Measurements from ENCODE around the gene ZKSCAN4.

The ZKSCAN4 gene

GRCh38 chr6:28220257-28221133 is 31.6 kb downstream of the ZKSCAN4 start:
- no peaks in the 10 kb centered on the region for H3K36me3 ChIP-seq (ENCODE audit: control insufficient read depth, insufficient read depth, low read length)
- no peak overlapping the region for H3K4me3 ChIP-seq (ENCODE audit: low read depth, low read length)
- H3K9me3 ChIP-seq (ENCODE audit: control insufficient read depth, insufficient read depth, low read depth, low read length) = no peaks in the 10 kb centered on the region
- H3K4me1 ChIP-seq (ENCODE audit: control insufficient read depth, insufficient read depth, low read length) = peaks cover 10% of the 10 kb centered on the region
- H3K27me3 ChIP-seq (ENCODE audit: control insufficient read depth, insufficient read depth, low read length) = peaks cover 57% of the 10 kb centered on the region
- no peak overlapping the region for H3K27ac ChIP-seq (ENCODE audit: low read depth, low read length)
- no peak overlapping the region for H3K9ac ChIP-seq (ENCODE audit: low read length)

- H3K9ac ChIP-seq (ENCODE audit: low read length) = peak overlapping the region; percentile 69
- H3K4me3 ChIP-seq (ENCODE audit: low read depth, low read length) = peak overlapping the region; percentile 57
- H3K36me3 ChIP-seq (ENCODE audit: control insufficient read depth, insufficient read depth, low read length) = no peaks in the 10 kb centered on the region
- H3K27ac ChIP-seq (ENCODE audit: low read depth, low read length) = no peak overlapping the region
- H3K4me1 ChIP-seq (ENCODE audit: control insufficient read depth, insufficient read depth, low read length) = peaks cover 17% of the 10 kb centered on the region
- H3K27me3 ChIP-seq (ENCODE audit: control insufficient read depth, insufficient read depth, low read length) = peaks cover 46% of the 10 kb centered on the region
- H3K9me3 ChIP-seq (ENCODE audit: control insufficient read depth, insufficient read depth, low read depth, low read length) = no peaks in the 10 kb centered on the region
Observed at GRCh38 chr6:28218312-28219248, 33.5 kb downstream of the ZKSCAN4 start.

DNA sequence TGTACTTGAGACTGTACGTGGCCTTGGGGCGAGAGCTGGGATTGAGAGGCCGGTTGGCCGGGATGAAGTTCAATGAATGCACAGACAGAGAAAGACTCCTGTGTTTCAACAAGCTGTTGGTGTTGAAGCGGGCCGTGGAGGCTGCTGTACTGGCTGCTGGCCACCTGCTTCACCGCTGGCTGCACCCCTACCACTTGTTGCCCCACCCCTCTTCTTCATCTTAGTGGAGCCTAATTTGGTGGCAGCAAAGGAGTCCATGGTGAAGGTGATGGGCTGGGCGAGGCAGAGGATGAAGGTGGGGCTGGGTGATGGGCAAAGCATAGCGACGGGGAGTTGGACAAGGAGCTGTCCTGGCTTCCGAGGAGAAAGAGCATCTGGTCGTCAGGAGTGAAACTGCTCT is 34.2 kb downstream of the ZKSCAN4 start:
- no peaks in the 10 kb centered on the region for H3K9me3 ChIP-seq (ENCODE audit: control insufficient read depth, insufficient read depth, low read depth, low read length)
- H3K4me3 ChIP-seq (ENCODE audit: low read depth, low read length) = peak overlapping the region; percentile 57
- peaks cover 17% of the 10 kb centered on the region for H3K4me1 ChIP-seq (ENCODE audit: control insufficient read depth, insufficient read depth, low read length)
- no peak overlapping the region for H3K27ac ChIP-seq (ENCODE audit: low read depth, low read length)
- peaks cover 39% of the 10 kb centered on the region for H3K27me3 ChIP-seq (ENCODE audit: control insufficient read depth, insufficient read depth, low read length)
- H3K36me3 ChIP-seq (ENCODE audit: control insufficient read depth, insufficient read depth, low read length) = no peaks in the 10 kb centered on the region
- no peak overlapping the region for H3K9ac ChIP-seq (ENCODE audit: low read length)

- Histone ChIP-seq H3K27me3 (ENCODE audit: control insufficient read depth, insufficient read depth, low read length) (peaks cover 37% of the 10 kb centered on the region), H3K9ac (ENCODE audit: low read length) (no peak overlapping the region)
Observed at GRCh38 chr6:28215425-28215824, 36.6 kb downstream of the ZKSCAN4 start.

GRCh38 chr6:28213213-28213523 is 38.9 kb downstream of the ZKSCAN4 start:
- Histone ChIP-seq H3K27ac (ENCODE audit: low read depth, low read length) (no peak overlapping the region), H3K4me3 (ENCODE audit: low read depth, low read length) (peak overlapping the region; percentile 72), H3K9ac (ENCODE audit: low read length) (no peak overlapping the region), H3K9me3 (ENCODE audit: control insufficient read depth, insufficient read depth, low read depth, low read length) (no peaks in the 10 kb centered on the region), H3K4me1 (ENCODE audit: control insufficient read depth, insufficient read depth, low read length) (peaks cover 11% of the 10 kb centered on the region), H3K27me3 (ENCODE audit: control insufficient read depth, insufficient read depth, low read length) (peaks cover 46% of the 10 kb centered on the region), H3K36me3 (ENCODE audit: control insufficient read depth, insufficient read depth, low read length) (no peaks in the 10 kb centered on the region)

More at GRCh38 chr6:28215425-28215824, 36.6 kb downstream of the ZKSCAN4 start:
- no peaks in the 10 kb centered on the region for H3K9me3 ChIP-seq (ENCODE audit: control insufficient read depth, insufficient read depth, low read depth, low read length)
- no peak overlapping the region for H3K27ac ChIP-seq (ENCODE audit: low read depth, low read length)
- peaks cover 17% of the 10 kb centered on the region for H3K4me1 ChIP-seq (ENCODE audit: control insufficient read depth, insufficient read depth, low read length)
- peak overlapping the region; percentile 9 for H3K4me3 ChIP-seq (ENCODE audit: low read depth, low read length)
- H3K36me3 ChIP-seq (ENCODE audit: control insufficient read depth, insufficient read depth, low read length) = no peaks in the 10 kb centered on the region

DNA sequence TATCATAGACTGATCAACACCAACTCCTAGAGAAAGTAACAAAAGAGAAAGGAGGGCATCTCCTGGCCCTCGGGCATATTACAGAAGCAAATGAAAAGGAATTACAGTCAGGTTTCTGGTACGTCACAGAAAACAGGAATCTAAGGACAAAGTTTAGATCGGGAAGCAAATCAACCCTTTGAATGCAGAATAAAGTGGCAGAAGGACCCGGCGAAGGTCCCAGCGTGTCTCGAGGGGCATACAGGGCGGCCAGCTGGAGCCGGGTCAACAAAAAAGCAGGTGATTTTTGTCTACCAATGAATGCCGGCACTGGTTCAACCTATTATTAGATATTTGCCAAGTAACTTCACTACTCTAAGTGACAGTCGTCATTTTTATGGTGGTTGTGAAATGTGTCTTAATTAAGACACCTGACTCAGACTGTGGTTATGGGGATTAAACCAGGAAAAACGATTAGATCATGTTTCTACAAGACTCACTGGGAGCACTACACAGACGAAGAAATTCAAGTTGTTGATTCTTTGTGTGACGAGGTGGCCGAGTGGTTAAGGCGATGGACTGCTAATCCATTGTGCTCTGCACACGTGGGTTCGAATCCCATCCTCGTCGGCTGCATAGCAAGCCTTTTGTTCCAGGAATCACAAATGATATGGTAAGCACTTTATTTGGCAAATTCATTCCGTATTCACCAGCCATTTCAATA is 39.4 kb downstream of the ZKSCAN4 start:
- H3K27me3 ChIP-seq (ENCODE audit: control insufficient read depth, insufficient read depth, low read length) = peaks cover 49% of the 10 kb centered on the region
- H3K27ac ChIP-seq (ENCODE audit: low read depth, low read length) = no peak overlapping the region
- H3K4me1 ChIP-seq (ENCODE audit: control insufficient read depth, insufficient read depth, low read length) = peaks cover 8% of the 10 kb centered on the region
- H3K9me3 ChIP-seq (ENCODE audit: control insufficient read depth, insufficient read depth, low read depth, low read length) = no peaks in the 10 kb centered on the region
- H3K4me3 ChIP-seq (ENCODE audit: low read depth, low read length) = peak overlapping the region; percentile 72
- peak overlapping the region; percentile 21 for H3K9ac ChIP-seq (ENCODE audit: low read length)
- H3K36me3 ChIP-seq (ENCODE audit: control insufficient read depth, insufficient read depth, low read length) = no peaks in the 10 kb centered on the region

DNA sequence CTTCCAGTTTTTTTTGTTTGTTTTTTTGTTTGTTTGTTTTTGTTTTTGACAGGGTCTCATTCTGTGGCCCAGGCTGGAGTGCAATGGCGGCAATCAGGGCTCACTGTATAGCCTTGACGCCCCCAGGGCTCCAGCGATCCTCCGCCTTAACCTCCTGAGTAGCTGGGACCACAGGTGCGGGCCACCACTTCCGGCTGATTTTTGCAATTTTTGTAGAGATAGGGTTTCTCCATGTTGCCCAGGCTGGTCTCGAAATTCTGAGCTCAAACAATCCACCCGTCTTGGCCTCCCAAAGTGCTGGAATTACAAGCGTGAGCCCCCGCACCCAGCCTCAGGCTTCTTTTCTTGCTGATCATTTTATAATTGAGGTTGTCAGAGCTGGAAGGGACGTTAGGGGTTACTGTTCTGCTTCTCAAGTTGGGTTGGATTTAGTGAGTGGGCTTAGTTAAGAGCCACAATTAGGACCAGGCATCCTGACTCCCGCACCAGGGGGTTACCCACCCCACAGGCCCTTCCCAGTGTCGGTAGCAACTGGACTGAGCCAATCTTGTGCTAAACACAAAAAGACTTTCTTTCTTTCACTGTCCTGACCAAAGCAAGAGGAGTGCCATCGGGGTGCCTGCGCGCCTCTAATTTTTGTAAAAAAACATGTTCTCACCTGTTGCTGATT is 40.1 kb downstream of the ZKSCAN4 start:
- Histone ChIP-seq H3K4me1 (ENCODE audit: control insufficient read depth, insufficient read depth, low read length) (peaks cover 8% of the 10 kb centered on the region), H3K9ac (ENCODE audit: low read length) (peak overlapping the region; percentile 21), H3K9me3 (ENCODE audit: control insufficient read depth, insufficient read depth, low read depth, low read length) (no peaks in the 10 kb centered on the region), H3K4me3 (ENCODE audit: low read depth, low read length) (peak overlapping the region; percentile 72), H3K27ac (ENCODE audit: low read depth, low read length) (no peak overlapping the region), H3K27me3 (ENCODE audit: control insufficient read depth, insufficient read depth, low read length) (peaks cover 56% of the 10 kb centered on the region), H3K36me3 (ENCODE audit: control insufficient read depth, insufficient read depth, low read length) (no peaks in the 10 kb centered on the region)

DNA sequence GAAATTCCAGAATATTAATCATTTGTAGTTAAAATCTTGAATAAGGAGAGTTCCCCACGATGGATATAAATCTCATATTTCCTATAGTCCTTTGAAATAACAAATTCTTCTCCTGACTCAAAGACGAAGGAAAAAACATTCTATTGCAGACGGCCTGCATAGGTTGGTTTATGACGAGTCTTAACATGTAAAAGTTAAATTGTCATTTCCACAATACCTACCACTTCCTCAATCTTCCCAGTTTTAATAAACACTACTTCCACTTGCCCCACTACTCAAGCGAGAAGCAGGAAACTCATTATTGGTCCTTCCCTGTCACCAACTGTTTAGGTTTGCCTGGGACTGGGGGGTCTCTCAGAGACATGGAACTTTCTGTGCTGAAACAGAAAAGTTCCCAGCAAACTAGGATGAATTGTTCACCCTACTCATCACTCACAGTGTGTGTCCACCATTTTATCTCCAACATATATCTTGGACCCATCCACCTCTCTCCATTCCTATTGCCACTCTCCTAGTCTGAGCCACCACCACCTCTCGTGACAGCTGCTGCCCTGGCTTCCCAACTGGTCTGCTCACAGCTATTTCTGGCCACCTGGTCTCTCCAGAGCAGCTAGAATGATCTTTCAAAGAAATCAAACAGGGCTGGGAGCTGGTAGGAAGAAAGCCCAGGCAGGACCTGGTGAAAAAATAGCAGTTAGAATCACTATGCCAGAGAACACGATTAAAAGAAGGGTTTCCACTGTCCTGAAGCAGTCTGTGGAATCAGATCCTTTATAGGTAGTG is 42.1 kb downstream of the ZKSCAN4 start:
- no peaks in the 10 kb centered on the region for H3K36me3 ChIP-seq (ENCODE audit: control insufficient read depth, insufficient read depth, low read length)
- no peaks in the 10 kb centered on the region for H3K9me3 ChIP-seq (ENCODE audit: control insufficient read depth, insufficient read depth, low read depth, low read length)
- H3K27me3 ChIP-seq (ENCODE audit: control insufficient read depth, insufficient read depth, low read length) = peaks cover 76% of the 10 kb centered on the region
- H3K4me3 ChIP-seq (ENCODE audit: low read depth, low read length) = no peak overlapping the region
- H3K27ac ChIP-seq (ENCODE audit: low read depth, low read length) = no peak overlapping the region
- peaks cover 1% of the 10 kb centered on the region for H3K4me1 ChIP-seq (ENCODE audit: control insufficient read depth, insufficient read depth, low read length)
- no peak overlapping the region for H3K9ac ChIP-seq (ENCODE audit: low read length)

DNA sequence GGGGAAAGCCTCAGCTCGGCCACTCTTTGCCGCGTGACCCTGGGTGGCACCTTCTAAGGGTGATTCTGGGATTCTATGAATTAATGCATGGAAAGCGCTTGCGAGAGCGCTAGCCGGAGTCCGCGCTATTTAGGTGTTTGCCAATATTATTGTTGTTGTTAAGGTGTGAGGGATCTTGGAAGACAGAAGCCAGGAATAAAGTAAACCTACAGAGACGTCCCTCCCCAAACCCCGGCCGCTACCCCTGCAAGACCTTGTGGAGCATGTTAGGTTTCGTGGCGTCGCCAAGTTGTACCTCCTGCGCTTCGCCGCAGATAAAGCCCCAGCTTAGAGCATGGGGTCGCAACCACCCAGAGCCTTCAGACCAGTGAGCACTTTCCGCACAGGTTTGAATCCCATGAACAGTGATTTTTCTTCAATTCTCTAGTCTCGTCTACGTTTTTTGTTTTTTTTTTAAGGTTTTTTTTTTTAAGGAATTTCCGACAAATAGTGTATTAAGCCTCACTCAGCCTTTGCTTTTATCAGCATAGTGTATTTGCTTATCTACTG is 43.9 kb downstream of the ZKSCAN4 start:
- Histone ChIP-seq H3K27ac (ENCODE audit: low read depth, low read length) (no peak overlapping the region), H3K4me1 (ENCODE audit: control insufficient read depth, insufficient read depth, low read length) (no peaks in the 10 kb centered on the region; the same call in 1 of the 2 replicates), H3K9ac (ENCODE audit: low read length) (no peak overlapping the region), H3K36me3 (ENCODE audit: control insufficient read depth, insufficient read depth, low read length) (no peaks in the 10 kb centered on the region), H3K27me3 (ENCODE audit: control insufficient read depth, insufficient read depth, low read length) (peaks cover 90% of the 10 kb centered on the region), H3K4me3 (ENCODE audit: low read depth, low read length) (peak overlapping the region; percentile 79), H3K9me3 (ENCODE audit: control insufficient read depth, insufficient read depth, low read depth, low read length) (no peaks in the 10 kb centered on the region)

Measured in HUES6 (cell line).